Pulmonary artery endothelial cell (primary cell): ENCODE results near the gene DHX8. TPM values are rescaled to one million over a fixed set of nuclear protein-coding genes. Genes with fewer than 3 reads are reported as not detected.

Experiments used
- DNase-seq: peaks from one replicate; pipeline ENCODE4 v3.0.0-alpha.2; 2011; ENCODE audit warnings: low read depth, low spot score
- total RNA-seq: library from RNA; depleted of rRNA; stranded (reverse); fragments of >200 nt; gene quantifications from 2 replicates; pipeline ENCODE4 v1.2.3, GENCODE V29; 2014

The DHX8 gene
- total RNA-seq, 1 donor from 2014 or later: 54.8 TPM

DNA sequence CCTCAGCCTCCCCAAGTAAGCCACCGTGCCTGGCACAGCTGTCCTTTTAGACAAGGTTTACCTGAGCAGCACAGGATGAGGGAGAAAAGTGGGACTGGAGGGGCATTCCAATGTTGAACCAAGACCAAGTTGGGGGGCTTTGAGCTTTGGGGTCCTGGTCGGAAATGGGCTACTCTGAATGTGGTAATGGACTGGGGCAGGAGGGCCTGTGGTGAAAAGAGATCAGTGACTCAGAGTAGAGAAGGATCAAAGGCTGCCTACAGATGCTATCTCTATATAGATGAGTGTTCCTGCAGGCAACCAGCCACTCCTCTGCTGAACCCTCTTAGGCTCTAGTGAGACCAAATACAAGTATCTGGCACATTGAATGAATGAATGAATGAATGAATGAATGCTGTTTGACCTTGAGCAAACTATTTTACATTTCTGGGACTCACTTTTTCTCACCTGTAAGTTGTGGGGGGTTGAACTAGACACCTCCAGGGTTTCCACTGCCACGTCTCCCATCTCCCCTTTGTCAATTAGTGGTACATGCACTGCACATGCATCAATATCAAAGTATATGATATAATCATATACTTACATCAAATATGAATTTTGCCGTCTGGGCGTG lies 88.7 kb downstream of the DHX8 start:
- DNase-seq: no peak

DNA sequence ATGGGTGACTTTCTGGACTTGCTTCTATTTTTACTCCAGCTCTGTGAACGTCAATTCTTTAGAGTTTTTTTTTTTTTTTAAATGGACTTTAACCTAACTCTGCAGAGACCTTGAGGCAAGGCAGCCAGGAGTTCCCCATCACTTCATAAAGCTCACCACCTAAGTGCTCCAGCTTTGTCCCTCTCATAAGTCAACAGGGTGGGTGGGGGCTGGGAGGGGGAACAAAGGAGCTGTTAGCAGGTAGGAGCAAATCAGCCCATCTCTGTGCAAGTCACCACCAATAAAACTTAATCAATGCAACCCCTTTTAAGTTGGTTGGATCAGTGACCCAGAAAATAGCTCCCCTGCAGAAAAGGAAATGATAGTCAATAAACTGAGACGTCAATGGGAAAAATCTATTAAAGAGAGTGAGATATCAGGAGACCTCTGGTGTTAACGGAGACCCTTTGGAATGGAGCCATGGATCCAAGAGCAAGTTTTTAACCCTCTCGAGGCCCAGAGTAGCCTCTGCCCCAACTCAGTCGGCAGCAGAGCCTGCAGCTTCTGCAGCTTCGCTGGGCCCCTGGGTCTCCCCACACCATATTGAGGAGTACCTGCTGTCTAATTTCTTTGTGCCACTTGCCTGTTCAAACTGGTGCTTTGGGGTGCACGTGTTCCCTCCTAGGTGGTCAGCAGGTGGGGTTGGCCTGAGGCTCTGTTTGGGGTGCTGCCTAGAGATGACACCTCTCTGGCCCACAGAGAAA lies 90.0 kb downstream of the DHX8 start:
- DNase-seq: no peak

DNA sequence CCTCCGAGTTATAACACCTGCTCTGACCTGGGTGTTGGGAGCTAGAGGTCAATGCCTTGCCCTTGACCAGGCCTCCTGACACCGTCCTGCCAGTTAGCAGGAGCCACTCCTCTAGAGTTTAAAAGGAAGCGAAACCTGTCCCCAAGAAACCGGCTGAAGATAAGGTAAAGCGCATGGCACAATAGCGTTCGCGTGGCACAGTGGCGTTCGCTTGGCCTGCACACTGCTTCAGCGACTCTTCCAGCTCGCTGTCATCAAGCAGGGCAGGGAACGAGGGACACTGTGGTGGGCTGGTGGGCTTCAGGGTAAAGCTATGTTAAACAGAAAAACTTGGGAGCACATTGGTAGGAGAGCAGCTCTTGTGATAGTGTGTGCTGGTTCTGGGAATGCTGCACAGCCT lies 90.6 kb downstream of the DHX8 start:
- no peak for DNase-seq

DNA sequence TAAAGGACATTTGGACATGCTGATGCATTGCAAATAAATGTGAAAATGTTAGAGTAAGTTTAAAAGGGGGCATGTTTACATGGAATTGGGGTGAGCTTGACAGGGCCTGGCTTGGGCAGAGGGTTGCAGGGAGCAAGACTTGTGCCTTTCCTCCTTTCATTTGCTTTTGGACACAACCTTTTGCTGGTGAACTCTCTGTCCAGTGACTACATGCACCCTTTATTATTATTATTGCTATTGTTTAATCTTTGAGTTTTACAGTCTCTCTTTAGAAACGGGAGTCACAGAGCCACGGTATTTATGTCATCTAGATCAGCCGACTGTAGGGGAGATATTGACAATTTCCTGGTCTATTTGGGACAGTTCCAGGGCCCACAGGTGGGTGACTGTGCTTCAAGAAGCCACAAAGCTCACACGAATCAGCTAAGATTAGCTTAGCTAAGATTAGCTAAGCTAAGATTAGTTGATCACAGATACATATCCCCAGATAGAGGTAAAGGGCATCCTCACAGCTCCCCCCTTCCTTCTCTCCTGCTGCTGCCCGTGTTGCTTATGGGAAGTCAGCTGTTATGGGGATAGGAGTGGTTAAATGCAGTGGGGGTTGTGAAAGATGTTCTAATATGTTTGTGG lies 91.2 kb downstream of the DHX8 start:
- no peak for DNase-seq

Other genes with a start within 250 kb of the DHX8 start
- gene RNU2-1, start 250.0 kb upstream of the DHX8 start, total RNA-seq: not detected in 2 replicates
- 10.6 and 12.9 TPM in 2 replicates for gene ARL4D, start 85.0 kb upstream of the DHX8 start, total RNA-seq
- 8.2 and 8.6 TPM in 2 replicates for gene ETV4, start 62.4 kb downstream of the DHX8 start, total RNA-seq
- gene MEOX1, start 177.9 kb downstream of the DHX8 start, total RNA-seq: not detected in 2 replicates